ENCODE data around the gene ST3GAL2. TPM values are rescaled to one million over a fixed set of nuclear protein-coding genes. Genes with fewer than 3 reads are reported as not detected.

Gene ST3GAL2
- total RNA-seq, 1 experiment from 2014 or later: 7.7 TPM

DNA sequence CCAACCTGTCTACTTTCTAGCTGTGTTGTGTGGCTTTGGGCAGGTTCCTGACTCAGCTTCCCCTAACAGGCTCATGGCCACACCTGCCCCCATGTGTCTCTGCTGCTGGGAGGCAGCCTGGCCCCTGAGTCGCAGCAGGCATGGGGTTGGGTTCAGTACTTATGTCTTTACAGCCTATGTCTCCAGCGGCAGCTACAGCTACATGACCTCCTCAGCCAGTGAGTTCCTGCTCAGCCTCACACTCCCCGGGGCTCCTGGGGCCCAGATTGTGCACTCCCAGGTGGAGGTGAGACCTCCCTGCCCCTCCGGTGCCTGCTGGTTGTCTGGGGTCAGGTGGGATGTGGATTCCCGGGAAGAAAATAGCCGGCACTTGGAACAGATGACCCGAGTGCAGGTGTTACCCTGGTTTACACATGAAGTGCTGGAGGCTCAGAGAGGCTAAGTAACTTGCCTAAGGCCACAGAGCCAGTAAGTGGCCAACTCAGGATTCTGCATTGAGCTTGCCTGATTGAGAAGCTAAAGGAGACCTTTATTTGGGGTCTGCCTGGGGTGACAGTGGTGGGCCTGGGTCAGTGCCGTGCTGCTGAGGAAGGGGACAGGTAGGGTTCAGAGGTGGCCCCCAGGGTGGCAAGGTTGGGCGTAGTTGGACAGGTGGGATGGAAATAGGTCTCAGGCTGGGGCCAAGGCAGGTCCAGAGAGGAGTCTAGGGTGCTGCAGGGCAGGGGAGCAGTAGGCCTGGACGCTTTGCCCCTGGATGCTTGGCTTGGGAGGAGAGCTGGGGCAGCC lies 31.4 kb upstream of the ST3GAL2 start:
- DNase-seq (ENCODE audit: unreplicated experiment): no peak
- no peaks in the 10 kb centered on the region for H3K27me3 Mint-ChIP-seq (ENCODE audit: insufficient read depth, unreplicated experiment)
- TF ChIP-seq, protein P1, sequence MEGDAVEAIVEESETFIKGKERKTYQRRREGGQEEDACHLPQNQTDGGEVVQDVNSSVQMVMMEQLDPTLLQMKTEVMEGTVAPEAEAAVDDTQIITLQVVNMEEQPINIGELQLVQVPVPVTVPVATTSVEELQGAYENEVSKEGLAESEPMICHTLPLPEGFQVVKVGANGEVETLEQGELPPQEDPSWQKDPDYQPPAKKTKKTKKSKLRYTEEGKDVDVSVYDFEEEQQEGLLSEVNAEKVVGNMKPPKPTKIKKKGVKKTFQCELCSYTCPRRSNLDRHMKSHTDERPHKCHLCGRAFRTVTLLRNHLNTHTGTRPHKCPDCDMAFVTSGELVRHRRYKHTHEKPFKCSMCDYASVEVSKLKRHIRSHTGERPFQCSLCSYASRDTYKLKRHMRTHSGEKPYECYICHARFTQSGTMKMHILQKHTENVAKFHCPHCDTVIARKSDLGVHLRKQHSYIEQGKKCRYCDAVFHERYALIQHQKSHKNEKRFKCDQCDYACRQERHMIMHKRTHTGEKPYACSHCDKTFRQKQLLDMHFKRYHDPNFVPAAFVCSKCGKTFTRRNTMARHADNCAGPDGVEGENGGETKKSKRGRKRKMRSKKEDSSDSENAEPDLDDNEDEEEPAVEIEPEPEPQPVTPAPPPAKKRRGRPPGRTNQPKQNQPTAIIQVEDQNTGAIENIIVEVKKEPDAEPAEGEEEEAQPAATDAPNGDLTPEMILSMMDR (IDR thresholded peaks at IDR 0.05; ENCODE audit: unreplicated experiment): no peak
- ChIA-PET POLR2A (no interaction called here), CTCF (interaction anchor here (0.9 to 1.2 kb wide), 3 partner anchors 8 to 127 kb away, joined by 3 to 4 read pairs (median 4); no protein-coding TSS in a partner anchor)
- no peak overlapping the region for H3K27ac Mint-ChIP-seq (ENCODE audit: low read depth, unreplicated experiment)
- H3K4me3 Mint-ChIP-seq (ENCODE audit: unreplicated experiment): no peak overlapping the region
- peaks cover 5% of the 10 kb centered on the region for H3K4me1 Mint-ChIP-seq (ENCODE audit: insufficient read depth, unreplicated experiment)
- H3K36me3 Mint-ChIP-seq (ENCODE audit: insufficient read depth, unreplicated experiment): peaks cover 20% of the 10 kb centered on the region
- intact Hi-C loops (cut with micrococcal nuclease): loop anchor here (2.0 kb wide), 1 partner anchor 90 kb away; no protein-coding TSS in a partner anchor
- BruUV-seq (replicated peaks): no TSS peak
- H3K9me3 Mint-ChIP-seq (ENCODE audit: unreplicated experiment): no peaks in the 10 kb centered on the region

DNA sequence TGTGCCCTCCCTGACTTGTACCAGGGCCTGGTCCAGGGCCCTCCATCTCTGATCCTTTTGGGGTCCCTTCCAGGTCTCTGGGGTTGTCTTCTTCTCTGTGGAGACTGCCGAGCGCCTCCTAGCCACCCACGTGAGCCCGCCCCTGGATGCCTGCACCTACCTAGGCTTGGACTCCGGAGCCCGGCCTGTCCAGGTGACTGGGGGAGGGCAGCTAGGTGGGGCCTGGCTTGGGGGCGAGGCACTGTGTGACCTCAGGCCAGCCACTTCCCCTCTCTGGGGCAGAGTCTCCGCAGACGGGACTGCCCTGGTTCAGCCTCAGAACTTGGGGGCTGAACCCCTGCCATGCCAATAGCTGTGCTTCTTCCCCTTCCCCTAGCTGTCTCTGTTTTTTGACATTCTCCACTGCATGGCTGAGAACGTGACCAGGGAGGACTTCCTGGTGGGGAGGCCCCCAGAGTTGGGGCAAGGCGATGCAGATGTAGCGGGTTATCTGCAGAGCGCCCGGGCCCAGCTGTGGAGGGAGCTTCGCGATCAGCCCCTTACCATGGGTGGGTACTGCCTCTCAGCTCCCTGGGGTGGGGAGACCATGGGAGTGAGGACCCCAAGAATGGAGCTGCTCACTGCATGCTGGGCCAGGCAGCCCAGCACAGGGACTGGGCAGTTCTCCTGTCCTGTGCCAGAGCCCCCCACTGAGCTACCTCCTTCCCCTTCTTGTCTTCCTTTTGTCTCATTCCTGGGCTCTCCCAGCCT lies 30.1 kb upstream of the ST3GAL2 start:
- ChIA-PET CTCF (interaction anchor here (0.9 to 1.2 kb wide), 2 partner anchors 88 to 185 kb away, joined by 3 to 4 read pairs; no protein-coding TSS in a partner anchor), POLR2A (interaction anchor here (0.6 kb wide), 1 partner anchor 1118 kb away, joined by 3 read pairs; no protein-coding TSS in a partner anchor)
- H3K4me1 Mint-ChIP-seq (ENCODE audit: insufficient read depth, unreplicated experiment): peaks cover 5% of the 10 kb centered on the region
- no peak for DNase-seq (ENCODE audit: unreplicated experiment)
- H3K4me3 Mint-ChIP-seq (ENCODE audit: unreplicated experiment): no peak overlapping the region
- peak overlapping the region; percentile 83 for H3K27ac Mint-ChIP-seq (ENCODE audit: low read depth, unreplicated experiment)
- TF ChIP-seq, protein P1 (IDR thresholded peaks at IDR 0.05; ENCODE audit: unreplicated experiment): no peak
- H3K27me3 Mint-ChIP-seq (ENCODE audit: insufficient read depth, unreplicated experiment): no peaks in the 10 kb centered on the region
- peaks cover 25% of the 10 kb centered on the region for H3K36me3 Mint-ChIP-seq (ENCODE audit: insufficient read depth, unreplicated experiment)
- intact Hi-C loops (cut with micrococcal nuclease): no loop called here
- BruUV-seq (replicated peaks): no TSS peak
- no peaks in the 10 kb centered on the region for H3K9me3 Mint-ChIP-seq (ENCODE audit: unreplicated experiment)

GRCh38 chr16:70467608-70468007 lies 28.7 kb upstream of the ST3GAL2 start:
- CTCF ChIA-PET: no interaction called here
- no peak for DNase-seq (ENCODE audit: unreplicated experiment)

GRCh38 chr16:70467113-70467512 lies 28.2 kb upstream of the ST3GAL2 start:
- DNase-seq (ENCODE audit: unreplicated experiment): no peak
- H3K9me3 Mint-ChIP-seq (ENCODE audit: unreplicated experiment): no peaks in the 10 kb centered on the region
- H3K27me3 Mint-ChIP-seq (ENCODE audit: insufficient read depth, unreplicated experiment): no peaks in the 10 kb centered on the region
- H3K27ac Mint-ChIP-seq (ENCODE audit: low read depth, unreplicated experiment): no peak overlapping the region
- intact Hi-C loops (cut with micrococcal nuclease): no loop called here
- POLR2A ChIA-PET: no interaction called here
- no peak overlapping the region for H3K4me3 Mint-ChIP-seq (ENCODE audit: unreplicated experiment)
- TF ChIP-seq, protein P1 (IDR thresholded peaks at IDR 0.05; ENCODE audit: unreplicated experiment): no peak
- peaks cover 5% of the 10 kb centered on the region for H3K4me1 Mint-ChIP-seq (ENCODE audit: insufficient read depth, unreplicated experiment)
- BruUV-seq (replicated peaks): no TSS peak
- CTCF ChIA-PET: no interaction called here
- peaks cover 19% of the 10 kb centered on the region for H3K36me3 Mint-ChIP-seq (ENCODE audit: insufficient read depth, unreplicated experiment)

More at GRCh38 chr16:70467608-70468007, 28.7 kb upstream of the ST3GAL2 start:
- peaks cover 5% of the 10 kb centered on the region for H3K4me1 Mint-ChIP-seq (ENCODE audit: insufficient read depth, unreplicated experiment)
- no peak overlapping the region for H3K27ac Mint-ChIP-seq (ENCODE audit: low read depth, unreplicated experiment)
- POLR2A ChIA-PET: no interaction called here
- peaks cover 19% of the 10 kb centered on the region for H3K36me3 Mint-ChIP-seq (ENCODE audit: insufficient read depth, unreplicated experiment)
- no peaks in the 10 kb centered on the region for H3K27me3 Mint-ChIP-seq (ENCODE audit: insufficient read depth, unreplicated experiment)
- TF ChIP-seq, protein P1 (IDR thresholded peaks at IDR 0.05; ENCODE audit: unreplicated experiment): no peak
- no peaks in the 10 kb centered on the region for H3K9me3 Mint-ChIP-seq (ENCODE audit: unreplicated experiment)
- no peak overlapping the region for H3K4me3 Mint-ChIP-seq (ENCODE audit: unreplicated experiment)
- intact Hi-C loops (cut with micrococcal nuclease): no loop called here
- no TSS peak for BruUV-seq (replicated peaks)
